ENCODE measurements around the gene PRR11. TPM values are rescaled to one million over a fixed set of nuclear protein-coding genes. Genes with fewer than 3 reads are reported as not detected.

The PRR11 gene
- total RNA-seq, 1 experiment from 2014 or later: 109 TPM

GRCh38 chr17:59124665-59125064 is 30.9 kb upstream of the PRR11 start:
- Histone ChIP-seq H3K36me3 (ENCODE audit: low read depth) (peaks cover 11% of the 10 kb centered on the region; the same call in 1 of the 2 replicates), H3K9me2 (ENCODE audit: insufficient read depth) (no peaks in the 10 kb centered on the region), H3K79me2 (ENCODE audit: low read depth) (0 out of 2 replicates have a peak, but pooled peaks cover 7% of the 10 kb centered on the region), H3K4me2 (no peak overlapping the region), H3K9me3 (ENCODE audit: insufficient read depth, low read depth) (no peaks in the 10 kb centered on the region), H3K27me3 (ENCODE audit: insufficient read depth, low read depth) (no peaks in the 10 kb centered on the region), H3K4me3 (no peak overlapping the region), H3K27ac (no peak overlapping the region), H3K4me1 (replicated peaks; ENCODE audit: insufficient read depth) (no peaks in the 10 kb centered on the region), H3F3A (ENCODE audit: insufficient read depth, low read depth) (peaks cover 5% of the 10 kb centered on the region; the same call in 1 of the 2 replicates), H4K20me1 (ENCODE audit: insufficient read depth) (no peaks in the 10 kb centered on the region), H2AFZ (no peak overlapping the region)
- intact Hi-C loops (cut with micrococcal nuclease; ENCODE audit: unreplicated experiment): no loop called here
- ChIA-PET POLR2A (ENCODE audit: unreplicated experiment) (no interaction called here), CTCF (no interaction called here)
- TF ChIP-seq CTCF (conservative IDR thresholded peaks at IDR 0.05): no peak
- TF ChIP-seq EZH2 (IDR thresholded peaks at IDR 0.05; ENCODE audit: low read depth): no peak
- BruUV-seq (replicated peaks): no TSS peak
- no peak for DNase-seq

- H3K79me2 ChIP-seq (ENCODE audit: low read depth): 0 out of 2 replicates have a peak, but pooled peaks cover 9% of the 10 kb centered on the region
- H2AFZ ChIP-seq: no peak overlapping the region
- POLR2A ChIA-PET (ENCODE audit: unreplicated experiment): no interaction called here
- H3F3A ChIP-seq (ENCODE audit: insufficient read depth, low read depth): no peaks in the 10 kb centered on the region; the same call in 1 of the 2 replicates
- H3K9me2 ChIP-seq (ENCODE audit: insufficient read depth): no peaks in the 10 kb centered on the region
- no peak overlapping the region for H3K27ac ChIP-seq
- H3K9me3 ChIP-seq (ENCODE audit: insufficient read depth, low read depth): no peaks in the 10 kb centered on the region
- no peak for DNase-seq
- H3K4me1 ChIP-seq (replicated peaks; ENCODE audit: insufficient read depth): no peaks in the 10 kb centered on the region
- intact Hi-C loops (cut with micrococcal nuclease; ENCODE audit: unreplicated experiment): no loop called here
- peaks cover 11% of the 10 kb centered on the region; the same call in 1 of the 2 replicates for H3K36me3 ChIP-seq (ENCODE audit: low read depth)
- no peak for TF ChIP-seq EZH2 (IDR thresholded peaks at IDR 0.05; ENCODE audit: low read depth)
- BruUV-seq (replicated peaks): no TSS peak
- H3K4me3 ChIP-seq: no peak overlapping the region
- CTCF ChIA-PET: no interaction called here
- H3K4me2 ChIP-seq: no peak overlapping the region
- no peaks in the 10 kb centered on the region for H4K20me1 ChIP-seq (ENCODE audit: insufficient read depth)
- H3K27me3 ChIP-seq (ENCODE audit: insufficient read depth, low read depth): no peaks in the 10 kb centered on the region
Measured at GRCh38 chr17:59126809-59127417, 28.6 kb upstream of the PRR11 start.

GRCh38 chr17:59129814-59130213 is 25.7 kb upstream of the PRR11 start:
- Histone ChIP-seq H3K79me2 (ENCODE audit: low read depth) (peaks cover 30% of the 10 kb centered on the region; the same call in 1 of the 2 replicates), H3K27me3 (ENCODE audit: insufficient read depth, low read depth) (no peaks in the 10 kb centered on the region), H3K4me1 (replicated peaks; ENCODE audit: insufficient read depth) (no peaks in the 10 kb centered on the region), H2AFZ (no peak overlapping the region), H3K4me2 (no peak overlapping the region), H3K36me3 (ENCODE audit: low read depth) (peaks cover 11% of the 10 kb centered on the region; the same call in 1 of the 2 replicates), H3K9me3 (ENCODE audit: insufficient read depth, low read depth) (no peaks in the 10 kb centered on the region), H4K20me1 (ENCODE audit: insufficient read depth) (no peaks in the 10 kb centered on the region), H3F3A (ENCODE audit: insufficient read depth, low read depth) (peaks cover 4% of the 10 kb centered on the region; the same call in 1 of the 2 replicates), H3K27ac (no peak overlapping the region), H3K9me2 (ENCODE audit: insufficient read depth) (no peaks in the 10 kb centered on the region), H3K4me3 (no peak overlapping the region)
- intact Hi-C loops (cut with micrococcal nuclease; ENCODE audit: unreplicated experiment): no loop called here
- ChIA-PET POLR2A (ENCODE audit: unreplicated experiment) (no interaction called here), CTCF (no interaction called here)
- BruUV-seq (replicated peaks): no TSS peak
- DNase-seq: no peak
- TF ChIP-seq CTCF (conservative IDR thresholded peaks at IDR 0.05): no peak
- no peak for TF ChIP-seq EZH2 (IDR thresholded peaks at IDR 0.05; ENCODE audit: low read depth)
